Naive thymus-derived CD4-positive, alpha-beta T cell (primary cell): Measurements from ENCODE around the gene DDAH2. TPM values are rescaled to one million over a fixed set of nuclear protein-coding genes. Genes with fewer than 3 reads are reported as not detected.
A peak's percentile ranks its signal among the peaks of the same experiment; 100 is the strongest.

Experiments used
- ATAC-seq: fragments of 150-1000 bp; cut with Tn5 transposase; 2 replicates; pipeline ENCODE4 v1.10.0; 2021; ENCODE audit warnings: mild to moderate bottlenecking, moderate library complexity
- CTCF ChIA-PET: fragments of 350-600 bp; sonication (Branson Sonifier 250); formaldehyde crosslinking; loops from one replicate; lab custom pipeline; 2021; ENCODE audit warnings: antibody characterized with exemption; lab: Charles Lee
- POLR2A ChIA-PET: fragments of 350-600 bp; sonication (Branson Sonifier 250); formaldehyde crosslinking; loops from one replicate; lab custom pipeline; 2021; ENCODE audit warnings: antibody characterized with exemption, inconsistent platforms; lab: Charles Lee
- DNase-seq, 9 donors: peaks; one replicate each; pipeline versions ENCODE4 v3.0.0 to v3.0.0-alpha.2; 2020 to 2022; ENCODE audit warnings: mixed read lengths in 1 of 9
- H3K27ac ChIP-seq: one replicate; pipeline ENCODE4 v1.7.0; 2013; ENCODE audit warnings: mild to moderate bottlenecking, low read depth, low read length, moderate library complexity
- H3K27me3 ChIP-seq, 2 donors: one replicate each; pipeline ENCODE4 v1.7.0; 2013; ENCODE audit warnings: low read length in 2 of 2, mild to moderate bottlenecking in 2 of 2, moderate library complexity in 2 of 2; ENCODE audit not compliant: control insufficient read depth in 2 of 2, insufficient read depth in 2 of 2
- H3K36me3 ChIP-seq, 3 experiments: 1 replicate in 2 of 3; 2 replicates in 1 of 3; pipeline ENCODE4 v1.7.0; 2013; ENCODE audit warnings: low read length in 3 of 3, mild to moderate bottlenecking in 3 of 3, moderate library complexity in 1 of 3; ENCODE audit not compliant: insufficient read depth in 3 of 3, control insufficient read depth in 2 of 3
- H3K4me1 ChIP-seq, 2 donors: one replicate each; pipeline ENCODE4 v1.7.0; 2013; ENCODE audit warnings: low read length in 2 of 2, mild to moderate bottlenecking in 2 of 2, moderate library complexity in 1 of 2; ENCODE audit not compliant: control insufficient read depth in 2 of 2, insufficient read depth in 2 of 2
- H3K4me3 ChIP-seq: 2 replicates; pipeline ENCODE4 v1.7.0; 2013; ENCODE audit warnings: mild to moderate bottlenecking, low read length
- H3K9me3 ChIP-seq, 3 experiments: 1 replicate in 2 of 3; 2 replicates in 1 of 3; pipeline ENCODE4 v1.7.0; 2013; ENCODE audit warnings: low read length in 3 of 3; ENCODE audit not compliant: control insufficient read depth in 2 of 3
- H3K27ac Mint-ChIP-seq, 9 donors: one replicate each; pipeline ENCODE4 v1.8.0; 2020 to 2022; ENCODE audit warnings: mixed read lengths in 9 of 9, mild to moderate bottlenecking in 8 of 9, moderate library complexity in 5 of 9, inconsistent platforms in 2 of 9
- H3K27me3 Mint-ChIP-seq, 5 donors: one replicate each; pipeline ENCODE4 v1.8.0; 2021 to 2022; ENCODE audit warnings: mixed read lengths in 5 of 5, mild to moderate bottlenecking in 1 of 5
- H3K36me3 Mint-ChIP-seq, 5 donors: one replicate each; pipeline ENCODE4 v1.8.0; 2020 to 2022; ENCODE audit warnings: mixed read lengths in 5 of 5, mild to moderate bottlenecking in 3 of 5, inconsistent platforms in 1 of 5
- H3K4me1 Mint-ChIP-seq, 7 donors: one replicate each; pipeline ENCODE4 v1.8.0; 2020 to 2022; ENCODE audit warnings: mixed read lengths in 7 of 7, mild to moderate bottlenecking in 3 of 7, inconsistent platforms in 1 of 7
- H3K4me3 Mint-ChIP-seq, 10 donors: one replicate each; pipeline ENCODE4 v1.8.0; 2020 to 2022; ENCODE audit warnings: mild to moderate bottlenecking in 10 of 10, mixed read lengths in 10 of 10, moderate library complexity in 6 of 10, inconsistent platforms in 2 of 10
- H3K9me3 Mint-ChIP-seq, 11 donors: one replicate each; pipeline ENCODE4 v1.8.0; 2020 to 2022; ENCODE audit warnings: mixed read lengths in 11 of 11, mild to moderate bottlenecking in 4 of 11, inconsistent platforms in 1 of 11, moderate library complexity in 1 of 11
- intact Hi-C, 2 donors: fragments of 100-400 bp; cut with micrococcal nuclease; formaldehyde crosslinking; loops; one replicate each; pipeline ENCODE4 v1.15.1; 2023
- polyA plus RNA-seq, 2 donors: library from polyadenylated mRNA; unstranded; fragments of 300-500 nt; fragmentation: Illumina TruSeq; gene quantifications; one replicate each; pipeline ENCODE4 v1.2.3, GENCODE V29; 2021
- total RNA-seq, 6 experiments: library from RNA in 5 of 6; stranded (reverse) in 5 of 6; gene quantifications; 1 replicate in 5 of 6; 2 replicates in 1 of 6; pipeline ENCODE4 v1.2.3 and lab custom pipeline; 2021 to 2026

The DDAH2 gene
- total RNA-seq = 10 to 100 TPM in 2 of 5 experiments, 1 to 10 TPM in 3; 4.9 to 31.4 (median 7.1) TPM
- polyA plus RNA-seq = 10 to 100 TPM; 13.1 to 15.3 TPM
- total RNA-seq (lab: John Stamatoyannopoulos, UW) = 7.5 reads per million, percentile 31 among the genes with 10 or more reads in this experiment

- CTCF ChIA-PET = interaction anchor here (0.6 to 4.2 kb wide), 16 partner anchors 10 to 400 kb away, joined by 3 to 30 read pairs (median 6); partner anchors contain the start of genes ATF6B, HSPA1B, LSM2 and MSH5
- Mint-ChIP-seq H3K4me3 (peak within 1 kb of the TSS; percentile 83 to 100 (median 97)), H3K36me3 (peaks cover 4 to 37% (median 8%) of the 10 kb centered on the region in 5 donors), H3K4me1 (peaks cover 21 to 60% (median 53%) of the 10 kb centered on the region in 7 donors), H3K9me3 (peaks cover 0 to 1% (median 0%) of the 10 kb centered on the region in 11 donors), H3K27me3 (no peaks in the 10 kb centered on the region), H3K27ac (peak within 1 kb of the TSS; percentile 78 to 96 (median 89))
- no peak for DNase-seq
- Histone ChIP-seq H3K27me3 (no peaks in the 10 kb centered on the region), H3K9me3 (no peaks in the 10 kb centered on the region), H3K4me1 (peaks cover 13 to 14% of the 10 kb centered on the region in 2 donors), H3K4me3 (peak within 1 kb of the TSS; percentile 92), H3K36me3 (peaks cover 5 to 21% (median 13%) of the 10 kb centered on the region in 3 experiments), H3K27ac (peak within 1 kb of the TSS; percentile 65)
- POLR2A ChIA-PET = interaction anchor here (0.9 to 4.6 kb wide), 13 partner anchors 8 to 161 kb away, joined by 3 to 33 read pairs (median 5); partner anchors contain the start of genes HSPA1A, HSPA1B, HSPA1L and LSM2
- ATAC-seq = peak; percentile 12
- intact Hi-C loops = loop anchor here (1.0 to 2.0 kb wide), 11 partner anchors 9 to 230 kb away; partner anchors contain the start of genes ABHD16A (in 1 of the 2), EHMT2 (in 1 of the 2), HSPA1B (in 1 of the 2) and LY6G5C (in 1 of the 2)
Observed at GRCh38 chr6:31728767-31729514, at the start of gene DDAH2. Gene DDAH2 (minus strand): TSS chr6:31729299. CDS start chr6:31729161, 138 bp downstream.

GRCh38 chr6:31778193-31778592, 49.1 kb upstream of the DDAH2 start:
- no peak for ATAC-seq
- Histone ChIP-seq H3K27me3 (no peaks in the 10 kb centered on the region), H3K27ac (no peak overlapping the region), H3K4me1 (peaks cover 18 to 20% of the 10 kb centered on the region in 2 donors), H3K4me3 (no peak overlapping the region), H3K9me3 (no peaks in the 10 kb centered on the region), H3K36me3 (peaks cover 0 to 55% (median 4%) of the 10 kb centered on the region in 3 experiments)
- peaks cover 5 to 28% (median 23%) of the 10 kb centered on the region in 7 donors for H3K4me1 Mint-ChIP-seq
- intact Hi-C loops = no loop called here
- no peaks in the 10 kb centered on the region for H3K27me3 Mint-ChIP-seq
- CTCF ChIA-PET = interaction anchor here (0.7 to 1.3 kb wide), 3 partner anchors 8 to 23 kb away, joined by 3 to 4 read pairs (median 4); no protein-coding TSS in a partner anchor
- H3K27ac Mint-ChIP-seq = peak overlapping the region in 1 of 9 donors; percentile 83
- no peak for DNase-seq
- POLR2A ChIA-PET = interaction anchor here (0.6 to 1.1 kb wide), 2 partner anchors 36 to 182 kb away, joined by 3 read pairs; no protein-coding TSS in a partner anchor
- H3K36me3 Mint-ChIP-seq = peaks cover 0 to 31% (median 5%) of the 10 kb centered on the region in 5 donors
- H3K9me3 Mint-ChIP-seq = no peaks in the 10 kb centered on the region
- no peak overlapping the region for H3K4me3 Mint-ChIP-seq

- intact Hi-C loops = loop anchor here in 1 of 2 donors (2.0 kb wide), 1 partner anchor 39 kb away; no protein-coding TSS in a partner anchor
- no peak for ATAC-seq
- peaks cover 0 to 26% (median 3%) of the 10 kb centered on the region in 5 donors for H3K36me3 Mint-ChIP-seq
- no peak overlapping the region for H3K27ac ChIP-seq
- POLR2A ChIA-PET = interaction anchor here (0.6 to 1.1 kb wide), 2 partner anchors 37 to 182 kb away, joined by 3 read pairs; no protein-coding TSS in a partner anchor
- peaks cover 24 to 25% of the 10 kb centered on the region in 2 donors for H3K4me1 ChIP-seq
- peaks cover 0 to 49% (median 4%) of the 10 kb centered on the region in 3 experiments for H3K36me3 ChIP-seq
- H3K9me3 Mint-ChIP-seq = no peaks in the 10 kb centered on the region
- H3K4me3 ChIP-seq = no peak overlapping the region
- DNase-seq = no peak
- peak overlapping the region in 1 of 9 donors; percentile 83 for H3K27ac Mint-ChIP-seq
- peaks cover 5 to 31% (median 28%) of the 10 kb centered on the region in 7 donors for H3K4me1 Mint-ChIP-seq
- CTCF ChIA-PET = interaction anchor here (0.6 to 1.3 kb wide), 3 partner anchors 14 to 1194 kb away, joined by 3 to 4 read pairs (median 3); no protein-coding TSS in a partner anchor
- H3K9me3 ChIP-seq = no peaks in the 10 kb centered on the region
- H3K4me3 Mint-ChIP-seq = peak overlapping the region in 1 of 10 donors; percentile 65
- H3K27me3 ChIP-seq = no peaks in the 10 kb centered on the region
- no peaks in the 10 kb centered on the region for H3K27me3 Mint-ChIP-seq
Observed at GRCh38 chr6:31777667-31778050, 48.6 kb upstream of the DDAH2 start.

GRCh38 chr6:31776989-31777666, 48.0 kb upstream of the DDAH2 start, which contains the start of gene VWA7:
Gene VWA7 (minus strand): TSS chr6:31777328. CDS start chr6:31776779, 549 bp downstream.
- DNase-seq = peak in 5 of 9 donors; percentile 23 to 84 (median 32)
- Mint-ChIP-seq H3K4me1 (peaks cover 5 to 36% (median 33%) of the 10 kb centered on the region in 7 donors), H3K27me3 (no peaks in the 10 kb centered on the region), H3K9me3 (no peaks in the 10 kb centered on the region), H3K36me3 (peaks cover 0 to 22% (median 2%) of the 10 kb centered on the region in 5 donors), H3K4me3 (peak within 1 kb of the TSS in 3 of 10 donors; percentile 57 to 65 (median 63)), H3K27ac (peak within 1 kb of the TSS in 1 of 9 donors; percentile 83)
- CTCF ChIA-PET = interaction anchor here (0.6 to 1.3 kb wide), 4 partner anchors 14 to 1195 kb away, joined by 3 to 4 read pairs (median 4); no protein-coding TSS in a partner anchor
- H3K27ac ChIP-seq = no peak within 1 kb of the TSS
- no peaks in the 10 kb centered on the region for H3K9me3 ChIP-seq
- intact Hi-C loops = loop anchor here in 1 of 2 donors (2.0 kb wide), 1 partner anchor 38 kb away; no protein-coding TSS in a partner anchor
- peaks cover 27% of the 10 kb centered on the region in 2 donors for H3K4me1 ChIP-seq
- peak within 1 kb of the TSS; percentile 24 for H3K4me3 ChIP-seq
- H3K36me3 ChIP-seq = peaks cover 0 to 44% (median 4%) of the 10 kb centered on the region in 3 experiments
- POLR2A ChIA-PET = interaction anchor here (1.1 kb wide), 1 partner anchor 37 kb away, joined by 3 read pairs; no protein-coding TSS in a partner anchor
- peak; percentile 80 for ATAC-seq
- H3K27me3 ChIP-seq = no peaks in the 10 kb centered on the region

GRCh38 chr6:31776485-31776988, 47.4 kb upstream of the DDAH2 start:
- DNase-seq (no peak), ATAC-seq (peak; percentile 5)
- no peaks in the 10 kb centered on the region for H3K27me3 ChIP-seq
- Mint-ChIP-seq H3K4me3 (peak overlapping the region in 3 of 10 donors; percentile 42 to 65 (median 63)), H3K27me3 (no peaks in the 10 kb centered on the region), H3K4me1 (peaks cover 5 to 41% (median 36%) of the 10 kb centered on the region in 7 donors), H3K36me3 (peaks cover 0 to 22% (median 2%) of the 10 kb centered on the region in 5 donors), H3K27ac (peak overlapping the region in 1 of 9 donors; percentile 83), H3K9me3 (no peaks in the 10 kb centered on the region)
- H3K36me3 ChIP-seq = peaks cover 0 to 38% (median 4%) of the 10 kb centered on the region in 3 experiments
- H3K9me3 ChIP-seq = no peaks in the 10 kb centered on the region
- ChIA-PET POLR2A (interaction anchor here (0.5 kb wide), 1 partner anchor 13 kb away, joined by 3 read pairs; no protein-coding TSS in a partner anchor), CTCF (interaction anchor here (1.1 kb wide), 1 partner anchor 41 kb away, joined by 4 read pairs; no protein-coding TSS in a partner anchor)
- peak overlapping the region; percentile 24 for H3K4me3 ChIP-seq
- H3K4me1 ChIP-seq = peaks cover 31 to 32% of the 10 kb centered on the region in 2 donors
- H3K27ac ChIP-seq = no peak overlapping the region
- intact Hi-C loops = loop anchor here in 1 of 2 donors (2.0 kb wide), 1 partner anchor 38 kb away; no protein-coding TSS in a partner anchor
